Astrocyte (in vitro differentiated cells and primary cell): Measurements from ENCODE around the gene HTR2B. TPM values are rescaled to one million over a fixed set of nuclear protein-coding genes. Genes with fewer than 3 reads are reported as not detected.

Experiments used
- DNase-seq: peaks from one replicate; pipeline ENCODE4 v3.0.0-alpha.2; 2010; ENCODE audit warnings: low read depth
- FAIRE-seq: peaks from 2 replicates; lab custom pipeline; 2011; peaks lifted over from hg19 to GRCh38; lab: Jason Lieb, UNC
- H2AFZ ChIP-seq: 2 replicates; pipeline ENCODE4 v1.6.0; 2012; ENCODE audit warnings: low read depth, low read length, inconsistent platforms
- H3K27ac ChIP-seq: 2 replicates; pipeline ENCODE4 v1.5.1; 2011; ENCODE audit warnings: low read depth, low read length, inconsistent platforms
- H3K27me3 ChIP-seq: 2 replicates; pipeline ENCODE4 v1.6.0; 2011; ENCODE audit warnings: low read length, inconsistent platforms; ENCODE audit not compliant: insufficient read depth
- H3K36me3 ChIP-seq: 2 replicates; pipeline ENCODE4 v1.5.1; 2011; ENCODE audit warnings: low read length, inconsistent platforms; ENCODE audit not compliant: insufficient read depth
- H3K4me1 ChIP-seq: 2 replicates; pipeline ENCODE4 v1.5.1; 2011; ENCODE audit warnings: low read length, inconsistent platforms; ENCODE audit not compliant: insufficient read depth
- H3K4me2 ChIP-seq: 2 replicates; pipeline ENCODE4 v1.6.0; 2012; ENCODE audit warnings: low read length, inconsistent platforms
- H3K4me3 ChIP-seq: 2 replicates; pipeline ENCODE4 v1.5.1; 2011; ENCODE audit warnings: low read depth, mild to moderate bottlenecking, low read length, inconsistent platforms; ENCODE audit not compliant: insufficient read depth
- H3K79me2 ChIP-seq: 2 replicates; pipeline ENCODE4 v1.6.0; 2012; ENCODE audit warnings: mild to moderate bottlenecking, low read length, inconsistent platforms; ENCODE audit not compliant: insufficient read depth
- H3K9ac ChIP-seq: 2 replicates; pipeline ENCODE4 v1.6.0; 2012; ENCODE audit warnings: mild to moderate bottlenecking, low read length, inconsistent platforms
- H3K9me3 ChIP-seq: 2 replicates; pipeline ENCODE4 v1.5.1; 2012; ENCODE audit warnings: low read depth, mild to moderate bottlenecking, low read length, inconsistent platforms; ENCODE audit not compliant: insufficient read depth
- H4K20me1 ChIP-seq: 2 replicates; pipeline ENCODE4 v1.6.0; 2012; ENCODE audit warnings: low read length, inconsistent platforms; ENCODE audit not compliant: insufficient read depth
- H3K27ac Mint-ChIP-seq: one replicate; pipeline ENCODE4 v1.8.0; 2021; ENCODE audit warnings: mild to moderate bottlenecking, mixed read lengths; ENCODE audit not compliant: unreplicated experiment
- H3K27me3 Mint-ChIP-seq: one replicate; pipeline ENCODE4 v1.8.0; 2021; ENCODE audit warnings: low read depth, mixed read lengths; ENCODE audit not compliant: unreplicated experiment
- H3K36me3 Mint-ChIP-seq: one replicate; pipeline ENCODE4 v1.8.0; 2021; ENCODE audit warnings: low read depth, mixed read lengths; ENCODE audit not compliant: unreplicated experiment
- H3K4me1 Mint-ChIP-seq: one replicate; pipeline ENCODE4 v1.8.0; 2021; ENCODE audit warnings: low read depth, mixed read lengths; ENCODE audit not compliant: unreplicated experiment
- H3K4me3 Mint-ChIP-seq: one replicate; pipeline ENCODE4 v1.8.0; 2021; ENCODE audit warnings: mild to moderate bottlenecking, moderate library complexity, mixed read lengths; ENCODE audit not compliant: unreplicated experiment
- H3K9me3 Mint-ChIP-seq: one replicate; pipeline ENCODE4 v1.8.0; 2021; ENCODE audit warnings: mild to moderate bottlenecking, mixed read lengths; ENCODE audit not compliant: unreplicated experiment
- EZH2 ChIP-seq: IDR thresholded peaks from 2 replicates; pipeline ENCODE4 v1.6.1; 2012; ENCODE audit warnings: mild to moderate bottlenecking, low read length, inconsistent platforms; ENCODE audit not compliant: insufficient read depth
- total RNA-seq: library from RNA; stranded (reverse); gene quantifications from 2 replicates; pipeline ENCODE4 v1.2.1, GENCODE V29; 2021
- TF ChIP-seq, protein P1 (sequence below): IDR thresholded peaks from 2 replicates; pipeline ENCODE4 v1.5.1; 2011; ENCODE audit warnings: low read depth, mild to moderate bottlenecking, inconsistent platforms, low read length, moderate library complexity; ENCODE audit not compliant: insufficient read depth

Gene HTR2B
- total RNA-seq, 1 donor from 2014 or later, result 0.27 TPM

DNA sequence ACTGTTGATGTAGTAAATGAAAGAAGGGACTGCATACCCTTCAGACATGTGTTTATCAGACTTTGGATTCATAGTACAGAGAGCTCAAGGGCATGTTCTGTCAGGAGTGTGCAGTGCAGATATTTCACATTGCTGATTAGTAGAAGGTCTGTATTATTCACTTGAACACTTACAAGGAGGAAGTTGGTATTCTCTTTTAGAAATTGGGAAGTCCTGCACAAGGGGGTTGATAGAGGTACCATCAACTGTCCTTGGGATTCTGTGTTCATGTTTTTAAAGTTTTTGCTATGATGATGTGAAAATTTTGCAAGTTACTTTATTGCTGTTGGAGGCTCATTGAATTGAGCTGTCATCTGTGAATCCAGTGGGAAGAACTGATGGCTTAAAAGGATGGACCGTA, 61.5 kb downstream of the HTR2B start:
- Mint-ChIP-seq H3K36me3 (peaks cover 11% of the 10 kb centered on the region), H3K4me3 (no peak overlapping the region), H3K4me1 (peaks cover 20% of the 10 kb centered on the region), H3K27me3 (no peaks in the 10 kb centered on the region), H3K9me3 (no peaks in the 10 kb centered on the region), H3K27ac (no peak overlapping the region)
- no peak overlapping the region for H3K4me3 ChIP-seq
- no peak overlapping the region for H3K4me2 ChIP-seq
- H3K36me3 ChIP-seq, result peaks cover 46% of the 10 kb centered on the region
- H3K9ac ChIP-seq, result no peak overlapping the region
- H3K9me3 ChIP-seq, result no peaks in the 10 kb centered on the region
- H2AFZ ChIP-seq, result no peak overlapping the region
- TF ChIP-seq, protein P1, sequence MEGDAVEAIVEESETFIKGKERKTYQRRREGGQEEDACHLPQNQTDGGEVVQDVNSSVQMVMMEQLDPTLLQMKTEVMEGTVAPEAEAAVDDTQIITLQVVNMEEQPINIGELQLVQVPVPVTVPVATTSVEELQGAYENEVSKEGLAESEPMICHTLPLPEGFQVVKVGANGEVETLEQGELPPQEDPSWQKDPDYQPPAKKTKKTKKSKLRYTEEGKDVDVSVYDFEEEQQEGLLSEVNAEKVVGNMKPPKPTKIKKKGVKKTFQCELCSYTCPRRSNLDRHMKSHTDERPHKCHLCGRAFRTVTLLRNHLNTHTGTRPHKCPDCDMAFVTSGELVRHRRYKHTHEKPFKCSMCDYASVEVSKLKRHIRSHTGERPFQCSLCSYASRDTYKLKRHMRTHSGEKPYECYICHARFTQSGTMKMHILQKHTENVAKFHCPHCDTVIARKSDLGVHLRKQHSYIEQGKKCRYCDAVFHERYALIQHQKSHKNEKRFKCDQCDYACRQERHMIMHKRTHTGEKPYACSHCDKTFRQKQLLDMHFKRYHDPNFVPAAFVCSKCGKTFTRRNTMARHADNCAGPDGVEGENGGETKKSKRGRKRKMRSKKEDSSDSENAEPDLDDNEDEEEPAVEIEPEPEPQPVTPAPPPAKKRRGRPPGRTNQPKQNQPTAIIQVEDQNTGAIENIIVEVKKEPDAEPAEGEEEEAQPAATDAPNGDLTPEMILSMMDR, result no peak
- no peak for TF ChIP-seq EZH2
- peaks cover 72% of the 10 kb centered on the region for H4K20me1 ChIP-seq
- H3K79me2 ChIP-seq, result peaks cover 73% of the 10 kb centered on the region
- no peaks in the 10 kb centered on the region for H3K27me3 ChIP-seq
- no peak overlapping the region for H3K27ac ChIP-seq
- FAIRE-seq (peak; percentile 73), DNase-seq (no peak)
- H3K4me1 ChIP-seq, result peaks cover 16% of the 10 kb centered on the region

DNA sequence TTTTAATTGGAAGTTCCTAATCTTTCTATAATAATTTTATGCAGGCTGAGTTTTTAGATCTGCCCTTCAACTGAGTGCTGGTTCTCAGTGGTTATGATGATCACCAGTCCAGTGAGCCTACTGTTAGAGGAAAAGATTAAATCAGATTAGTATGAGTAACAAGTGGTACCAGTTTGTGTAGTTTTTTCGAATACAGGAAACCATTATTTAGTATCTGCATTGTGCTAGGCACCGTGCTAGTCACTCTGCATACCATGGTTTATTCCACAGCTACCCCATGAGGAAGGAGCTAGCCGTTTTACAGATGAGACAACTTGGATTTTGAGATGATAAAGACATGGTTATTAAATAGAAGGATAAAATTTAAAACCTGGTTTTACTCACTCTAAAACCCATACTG, 62.1 kb downstream of the HTR2B start:
- Histone ChIP-seq H3K9ac (no peak overlapping the region), H3K79me2 (peaks cover 79% of the 10 kb centered on the region), H3K4me1 (peaks cover 16% of the 10 kb centered on the region), H4K20me1 (peaks cover 72% of the 10 kb centered on the region), H3K4me2 (no peak overlapping the region), H3K4me3 (no peak overlapping the region), H2AFZ (no peak overlapping the region), H3K27ac (no peak overlapping the region), H3K27me3 (no peaks in the 10 kb centered on the region), H3K9me3 (no peaks in the 10 kb centered on the region), H3K36me3 (peaks cover 41% of the 10 kb centered on the region)
- no peaks in the 10 kb centered on the region for H3K9me3 Mint-ChIP-seq
- H3K27ac Mint-ChIP-seq, result no peak overlapping the region
- H3K36me3 Mint-ChIP-seq, result peaks cover 11% of the 10 kb centered on the region
- no peaks in the 10 kb centered on the region for H3K27me3 Mint-ChIP-seq
- peaks cover 24% of the 10 kb centered on the region for H3K4me1 Mint-ChIP-seq
- DNase-seq (no peak), FAIRE-seq (no peak)
- no peak overlapping the region for H3K4me3 Mint-ChIP-seq
- TF ChIP-seq, protein P1, result no peak
- no peak for TF ChIP-seq EZH2

DNA sequence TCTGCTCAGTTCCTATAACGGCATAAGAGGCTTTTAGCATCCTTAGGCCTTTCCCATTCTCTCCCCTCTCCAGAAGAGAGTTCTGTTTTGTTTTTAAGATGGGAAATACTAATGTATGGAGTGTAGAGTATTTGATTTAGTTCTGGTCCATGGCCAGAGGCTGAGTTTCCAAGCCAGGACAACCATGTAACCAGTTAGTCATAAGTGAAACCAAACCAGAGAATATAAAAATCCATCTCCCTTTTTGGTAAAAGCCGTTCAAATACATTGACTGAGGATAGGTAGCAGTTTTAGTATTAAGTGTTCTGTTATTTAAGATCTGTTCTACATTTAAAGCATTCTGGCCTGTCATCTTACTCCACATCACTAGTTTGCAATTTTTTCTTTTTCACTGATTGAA, 65.1 kb downstream of the HTR2B start:
- Mint-ChIP-seq H3K4me1 (peaks cover 26% of the 10 kb centered on the region), H3K4me3 (no peak overlapping the region), H3K27me3 (no peaks in the 10 kb centered on the region), H3K27ac (no peak overlapping the region), H3K36me3 (peaks cover 8% of the 10 kb centered on the region), H3K9me3 (no peaks in the 10 kb centered on the region)
- FAIRE-seq, result no peak
- Histone ChIP-seq H3K27me3 (no peaks in the 10 kb centered on the region), H3K27ac (no peak overlapping the region), H3K9me3 (no peaks in the 10 kb centered on the region), H3K36me3 (peaks cover 32% of the 10 kb centered on the region), H2AFZ (no peak overlapping the region), H3K4me2 (peak overlapping the region; percentile 98), H4K20me1 (peaks cover 68% of the 10 kb centered on the region), H3K4me3 (no peak overlapping the region), H3K79me2 (peaks cover 80% of the 10 kb centered on the region), H3K4me1 (peaks cover 17% of the 10 kb centered on the region), H3K9ac (no peak overlapping the region)
- no peak for DNase-seq
- TF ChIP-seq, protein P1, result no peak
- TF ChIP-seq EZH2, result no peak
